HepG2 (cell line): Measurements from ENCODE around the gene SBSN. TPM values are rescaled to one million over a fixed set of nuclear protein-coding genes. Genes with fewer than 3 reads are reported as not detected.

Experiments
- ARHGAP35 ChIP-seq: sonication (generic); formaldehyde crosslinking; IDR thresholded peaks from 2 replicates; pipeline ENCODE4 v1.9.0; 2022; ENCODE audit warnings: mild to moderate bottlenecking, inconsistent platforms, moderate library complexity, missing genetic modification reagents, borderline replicate concordance
- CBFB ChIP-seq: sonication (generic); formaldehyde crosslinking; IDR thresholded peaks from 2 replicates; pipeline ENCODE4 v1.4.0; 2020; ENCODE audit warnings: missing genetic modification reagents
- CC2D1A ChIP-seq: sonication (generic); formaldehyde crosslinking; IDR thresholded peaks from 2 replicates; pipeline ENCODE4 v1.8.1; 2023; ENCODE audit warnings: mild to moderate bottlenecking, missing genetic modification reagents
- CHD4 ChIP-seq: fragments of 200-600 bp; sonication (generic); IDR thresholded peaks from 2 replicates; pipeline ENCODE4 v1.7.0; 2017; ENCODE audit warnings: mild to moderate bottlenecking, low read length, borderline replicate concordance
- IRX3 ChIP-seq: sonication (generic); formaldehyde crosslinking; IDR thresholded peaks from 2 replicates; pipeline ENCODE4 v1.8.1; 2023; ENCODE audit warnings: mild to moderate bottlenecking, low read depth, missing genetic modification reagents, borderline replicate concordance
- ISX ChIP-seq: sonication (generic); formaldehyde crosslinking; conservative IDR thresholded peaks from 2 replicates; pipeline ENCODE4 v1.5.0; 2020; ENCODE audit warnings: missing genetic modification reagents
- MLLT10 ChIP-seq: sonication (generic); formaldehyde crosslinking; IDR thresholded peaks from 2 replicates; pipeline ENCODE4 v1.4.0; 2020; ENCODE audit warnings: missing genetic modification reagents
- NCOA5 ChIP-seq: sonication (generic); formaldehyde crosslinking; IDR thresholded peaks from 2 replicates; pipeline ENCODE4 v1.4.0; 2020; ENCODE audit warnings: missing genetic modification reagents
- NFRKB ChIP-seq: fragments of 450-650 bp; IDR thresholded peaks from 2 replicates; pipeline ENCODE4 v1.6.1; 2017
- NONO ChIP-seq, 2 experiments: fragments of 450-650 bp in 1 of 2; sonication (generic) in 1 of 2; formaldehyde crosslinking in 1 of 2; IDR thresholded peaks in 1 of 2; conservative IDR thresholded peaks in 1 of 2; 2 replicates each; pipeline versions ENCODE4 v1.6.1 to v1.8.0; 2017 to 2022; ENCODE audit warnings: mild to moderate bottlenecking in 1 of 2, missing genetic modification reagents in 1 of 2, moderate library complexity in 1 of 2
- NRL ChIP-seq: sonication (generic); formaldehyde crosslinking; IDR thresholded peaks from 2 replicates; pipeline ENCODE4 v1.5.0; 2020; ENCODE audit warnings: missing genetic modification reagents, mild to moderate bottlenecking, moderate library complexity, borderline replicate concordance
- PHF21A ChIP-seq: sonication (generic); formaldehyde crosslinking; IDR thresholded peaks from 2 replicates; pipeline ENCODE4 v1.5.0; 2020; ENCODE audit warnings: mild to moderate bottlenecking, missing genetic modification reagents
- PHF5A ChIP-seq: IDR thresholded peaks from one replicate; pipeline ENCODE4 v1.6.1; 2018; ENCODE audit warnings: low read depth, missing genetic modification reagents; ENCODE audit not compliant: unreplicated experiment
- POLR2AphosphoS5 ChIP-seq: IDR thresholded peaks from 2 replicates; pipeline ENCODE4 v1.6.1; 2012; ENCODE audit warnings: low read depth, low read length
- RNF2 ChIP-seq: fragments of 450-650 bp; conservative IDR thresholded peaks from 2 replicates; pipeline ENCODE4 v1.6.1; 2016; ENCODE audit warnings: low read depth
- SMYD3 ChIP-seq: sonication (generic); formaldehyde crosslinking; IDR thresholded peaks from 2 replicates; pipeline ENCODE4 v1.8.1; 2023; ENCODE audit warnings: mild to moderate bottlenecking, missing genetic modification reagents
- SNAI1 ChIP-seq: sonication (generic); formaldehyde crosslinking; IDR thresholded peaks from 2 replicates; pipeline ENCODE4 v1.5.0; 2020; ENCODE audit warnings: mild to moderate bottlenecking, missing genetic modification reagents, borderline replicate concordance
- SOX6 ChIP-seq, 2 experiments: fragments of 450-650 bp in 1 of 2; sonication (generic) in 1 of 2; formaldehyde crosslinking in 1 of 2; IDR thresholded peaks; 2 replicates each; pipeline versions ENCODE4 v1.4.0 to v1.6.1; 2017 to 2020; ENCODE audit warnings: antibody characterized with exemption in 1 of 2, mild to moderate bottlenecking in 1 of 2, missing genetic modification reagents in 1 of 2
- TSC22D2 ChIP-seq: sonication (generic); formaldehyde crosslinking; IDR thresholded peaks from 2 replicates; pipeline ENCODE4 v1.5.1; 2020; ENCODE audit warnings: missing genetic modification reagents, mild to moderate bottlenecking, borderline replicate concordance
- XRCC5 ChIP-seq: fragments of 200-400 bp; formaldehyde crosslinking; optimal IDR thresholded peaks from 2 replicates; pipeline ENCODE3; 2017; ENCODE audit warnings: mild to moderate bottlenecking, low read length
- ZFX ChIP-seq: sonication (generic); formaldehyde crosslinking; IDR thresholded peaks from 2 replicates; pipeline ENCODE4 v1.4.0; 2020; ENCODE audit warnings: mild to moderate bottlenecking, low read depth, missing genetic modification reagents, moderate library complexity
- ZNF256 ChIP-seq: sonication (generic); formaldehyde crosslinking; conservative IDR thresholded peaks from 2 replicates; pipeline ENCODE4 v1.4.0; 2020; ENCODE audit warnings: missing genetic modification reagents
- ZNF891 ChIP-seq: sonication (generic); formaldehyde crosslinking; IDR thresholded peaks from 2 replicates; pipeline ENCODE4 v1.5.0; 2020; ENCODE audit warnings: mild to moderate bottlenecking, missing genetic modification reagents
- polyA plus RNA-seq, 8 experiments: library from polyadenylated mRNA; depleted of rRNA in 3 of 8; stranded (reverse) in 7 of 8; unstranded in 1 of 8; fragments of >200 nt; fragmentation: Illumina TruSeq in 4 of 8; extraction: Trizol in 4 of 8; gene quantifications; 2 replicates each; pipeline versions ENCODE4 v1.2.1 to v1.2.3, GENCODE V29; 2011 to 2016; ENCODE audit warnings: low read depth in 4 of 8, missing spikeins in 1 of 8, mixed read lengths in 1 of 8; ENCODE audit not compliant: insufficient read depth in 1 of 8
- total RNA-seq, 5 experiments: library from RNA; depleted of rRNA; stranded (reverse); fragments of >200 nt; fragmentation: Illumina TruSeq; extraction: Trizol; gene quantifications; 2 replicates each; pipeline ENCODE4 v1.2.3, GENCODE V29; 2016; ENCODE audit warnings: low read depth in 1 of 5
- TF ChIP-seq, protein P1 (sequence below): sonication (generic); formaldehyde crosslinking; IDR thresholded peaks from 2 replicates; pipeline ENCODE4 v1.4.0; 2020; ENCODE audit warnings: mild to moderate bottlenecking, missing genetic modification reagents, borderline replicate concordance
- TF ChIP-seq, protein P2 (sequence below): IDR thresholded peaks from 2 replicates; pipeline ENCODE4 v1.6.1; 2016; ENCODE audit warnings: missing biosample characterization, missing genetic modification reagents, low read depth
- TF ChIP-seq, protein P3 (sequence below): sonication (generic); formaldehyde crosslinking; IDR thresholded peaks from 2 replicates; pipeline ENCODE4 v1.4.0; 2020; ENCODE audit warnings: missing genetic modification reagents

SBSN gene
- total and polyA plus RNA-seq, 2 of the 13 experiments (the other 11 are each of a cell fraction or from before 2014, with no cell fraction given) = not detected

DNA sequence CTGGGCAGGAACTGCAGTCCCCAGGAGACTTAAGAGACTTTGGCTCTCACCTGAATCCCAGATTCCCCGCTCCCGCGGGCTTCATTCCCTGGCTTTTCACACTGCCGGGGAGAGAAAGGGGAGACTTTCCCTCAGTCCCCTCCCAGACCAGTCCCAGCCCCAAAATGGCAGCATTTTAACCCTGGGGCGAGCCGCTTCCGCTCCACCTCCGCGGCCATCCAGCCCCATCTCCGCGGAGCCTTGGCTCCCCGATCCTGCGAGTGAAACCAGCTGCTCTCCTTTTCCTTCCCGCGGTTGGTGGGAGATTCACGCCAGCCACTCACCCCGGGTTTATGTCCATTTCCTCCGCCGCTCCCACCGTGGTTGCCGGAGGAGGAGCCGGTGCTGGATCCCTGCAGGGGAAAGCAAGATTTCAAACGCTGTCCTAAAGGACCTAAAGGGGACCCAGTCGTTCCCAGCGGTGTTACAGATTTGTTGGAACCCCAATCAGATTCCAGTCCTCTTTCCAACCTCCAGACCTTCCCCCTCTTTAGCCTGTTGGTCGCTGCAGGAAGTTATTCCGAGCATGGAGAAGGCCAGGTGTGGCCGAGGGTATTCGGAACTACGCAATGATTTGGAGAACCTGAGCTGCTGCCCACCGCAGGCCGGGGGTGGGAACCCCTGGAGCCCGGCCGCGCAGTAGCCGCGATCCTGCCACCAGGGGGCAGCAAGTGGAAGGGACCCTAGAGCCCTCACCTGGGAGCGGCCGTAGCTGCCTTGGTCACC, 18.1 kb downstream of the SBSN start (continued):
- TF ChIP-seq, protein P1, sequence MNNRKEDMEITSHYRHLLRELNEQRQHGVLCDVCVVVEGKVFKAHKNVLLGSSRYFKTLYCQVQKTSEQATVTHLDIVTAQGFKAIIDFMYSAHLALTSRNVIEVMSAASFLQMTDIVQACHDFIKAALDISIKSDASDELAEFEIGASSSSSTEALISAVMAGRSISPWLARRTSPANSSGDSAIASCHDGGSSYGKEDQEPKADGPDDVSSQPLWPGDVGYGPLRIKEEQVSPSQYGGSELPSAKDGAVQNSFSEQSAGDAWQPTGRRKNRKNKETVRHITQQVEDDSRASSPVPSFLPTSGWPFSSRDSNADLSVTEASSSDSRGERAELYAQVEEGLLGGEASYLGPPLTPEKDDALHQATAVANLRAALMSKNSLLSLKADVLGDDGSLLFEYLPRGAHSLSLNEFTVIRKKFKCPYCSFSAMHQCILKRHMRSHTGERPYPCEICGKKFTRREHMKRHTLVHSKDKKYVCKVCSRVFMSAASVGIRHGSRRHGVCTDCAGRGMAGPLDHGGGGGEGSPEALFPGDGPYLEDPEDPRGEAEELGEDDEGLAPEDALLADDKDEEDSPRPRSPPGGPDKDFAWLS = no peak
- TF ChIP-seq MLLT10 (CRISPR knock-in tag) = no peak
- TF ChIP-seq CBFB (CRISPR knock-in tag) = 0 out of 2 replicates have a peak, but pooled peaks have one; percentile 65
- TF ChIP-seq ZNF256 (CRISPR knock-in tag) = no peak
- TF ChIP-seq TSC22D2 (CRISPR knock-in tag) = 0 out of 2 replicates have a peak, but pooled peaks have one; percentile 54
- TF ChIP-seq ISX (CRISPR knock-in tag) = no peak
- TF ChIP-seq CHD4 = no peak
- no peak for TF ChIP-seq ZNF891 (CRISPR knock-in tag)
- TF ChIP-seq NFRKB = no peak
- TF ChIP-seq ARHGAP35 (CRISPR knock-in tag) = no peak
- TF ChIP-seq SOX6 (IDR thresholded peaks at IDR 0.05) = no peak
- peak; percentile 43; the same call in 1 of the 2 replicates for TF ChIP-seq SOX6 (CRISPR knock-in tag; IDR thresholded peaks at IDR 0.05)
- TF ChIP-seq IRX3 (CRISPR knock-in tag) = no peak
- no peak for TF ChIP-seq NONO (IDR thresholded peaks at IDR 0.05)
- TF ChIP-seq NONO (CRISPR knock-in tag; conservative IDR thresholded peaks at IDR 0.05) = 0 out of 2 replicates have a peak, but pooled peaks have one; percentile 36
- no peak for TF ChIP-seq NRL
- no peak for TF ChIP-seq CC2D1A (CRISPR knock-in tag)
- no peak for TF ChIP-seq PHF5A (CRISPR knock-in tag)
- TF ChIP-seq SMYD3 (CRISPR knock-in tag) = no peak
- peak; percentile 77 for TF ChIP-seq PHF21A
- peak; percentile 75 for TF ChIP-seq POLR2AphosphoS5
- TF ChIP-seq, protein P2, sequence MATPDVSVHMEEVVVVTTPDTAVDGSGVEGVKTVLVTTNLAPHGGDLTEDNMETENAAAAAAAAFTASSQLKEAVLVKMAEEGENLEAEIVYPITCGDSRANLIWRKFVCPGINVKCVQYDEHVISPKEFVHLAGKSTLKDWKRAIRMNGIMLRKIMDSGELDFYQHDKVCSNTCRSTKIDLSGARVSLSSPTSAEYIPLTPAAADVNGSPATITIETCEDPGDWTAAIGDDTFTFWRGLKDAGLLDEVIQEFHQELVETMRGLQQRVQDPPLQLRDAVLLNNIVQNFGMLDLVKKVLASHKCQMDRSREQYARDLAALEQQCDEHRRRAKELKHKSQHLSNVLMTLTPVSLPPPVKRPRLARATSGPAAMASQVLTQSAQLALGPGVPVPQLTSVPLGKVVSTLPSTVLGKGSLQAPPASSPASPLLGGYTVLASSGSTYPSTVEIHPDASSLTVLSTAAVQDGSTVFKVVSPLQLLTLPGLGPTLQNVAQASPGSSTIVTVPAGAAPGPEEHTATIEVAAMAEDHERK (CRISPR knock-in tag) = no peak
- TF ChIP-seq, protein P3, sequence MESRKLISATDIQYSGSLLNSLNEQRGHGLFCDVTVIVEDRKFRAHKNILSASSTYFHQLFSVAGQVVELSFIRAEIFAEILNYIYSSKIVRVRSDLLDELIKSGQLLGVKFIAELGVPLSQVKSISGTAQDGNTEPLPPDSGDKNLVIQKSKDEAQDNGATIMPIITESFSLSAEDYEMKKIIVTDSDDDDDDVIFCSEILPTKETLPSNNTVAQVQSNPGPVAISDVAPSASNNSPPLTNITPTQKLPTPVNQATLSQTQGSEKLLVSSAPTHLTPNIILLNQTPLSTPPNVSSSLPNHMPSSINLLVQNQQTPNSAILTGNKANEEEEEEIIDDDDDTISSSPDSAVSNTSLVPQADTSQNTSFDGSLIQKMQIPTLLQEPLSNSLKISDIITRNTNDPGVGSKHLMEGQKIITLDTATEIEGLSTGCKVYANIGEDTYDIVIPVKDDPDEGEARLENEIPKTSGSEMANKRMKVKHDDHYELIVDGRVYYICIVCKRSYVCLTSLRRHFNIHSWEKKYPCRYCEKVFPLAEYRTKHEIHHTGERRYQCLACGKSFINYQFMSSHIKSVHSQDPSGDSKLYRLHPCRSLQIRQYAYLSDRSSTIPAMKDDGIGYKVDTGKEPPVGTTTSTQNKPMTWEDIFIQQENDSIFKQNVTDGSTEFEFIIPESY (CRISPR knock-in tag) = no peak
- TF ChIP-seq RNF2 = no peak
- no peak for TF ChIP-seq NCOA5 (CRISPR knock-in tag)
- TF ChIP-seq XRCC5 = peak; percentile 87
- TF ChIP-seq SNAI1 (CRISPR knock-in tag) = no peak; the same call in 1 of the 2 replicates
- peak; percentile 82 for TF ChIP-seq ZFX (CRISPR knock-in tag)
